Measurements from ENCODE around the gene ZNF414. TPM values are rescaled to one million over a fixed set of nuclear protein-coding genes. Genes with fewer than 3 reads are reported as not detected.

The ZNF414 gene
- total and polyA plus RNA-seq, 7 donors: 3.6 to 31.0 (median 17.1) TPM

GRCh38 chr19:8513036-8513686 lies 806 bp downstream of the ZNF414 start:
- intact Hi-C loops (cut with DNase I): no loop called here
- Histone ChIP-seq H3K27me3 (no peaks in the 10 kb centered on the region), H3K9me3 (no peaks in the 10 kb centered on the region), H3K27ac (peak overlapping the region; percentile 93 to 99 (median 98)), H3K4me3 (peak overlapping the region; percentile 11 to 82 (median 73)), H3K36me3 (peaks cover 0 to 13% (median 0%) of the 10 kb centered on the region in 4 donors), H3K4me1 (peaks cover 0 to 31% (median 27%) of the 10 kb centered on the region in 4 donors)
- DNase-seq: no peak
- TF ChIP-seq EP300 (IDR thresholded peaks at IDR 0.05) (no peak), POLR2AphosphoS5 (IDR thresholded peaks at IDR 0.05) (no peak), POLR2A (IDR thresholded peaks at IDR 0.05) (no peak)
- TF ChIP-seq, protein P1, sequence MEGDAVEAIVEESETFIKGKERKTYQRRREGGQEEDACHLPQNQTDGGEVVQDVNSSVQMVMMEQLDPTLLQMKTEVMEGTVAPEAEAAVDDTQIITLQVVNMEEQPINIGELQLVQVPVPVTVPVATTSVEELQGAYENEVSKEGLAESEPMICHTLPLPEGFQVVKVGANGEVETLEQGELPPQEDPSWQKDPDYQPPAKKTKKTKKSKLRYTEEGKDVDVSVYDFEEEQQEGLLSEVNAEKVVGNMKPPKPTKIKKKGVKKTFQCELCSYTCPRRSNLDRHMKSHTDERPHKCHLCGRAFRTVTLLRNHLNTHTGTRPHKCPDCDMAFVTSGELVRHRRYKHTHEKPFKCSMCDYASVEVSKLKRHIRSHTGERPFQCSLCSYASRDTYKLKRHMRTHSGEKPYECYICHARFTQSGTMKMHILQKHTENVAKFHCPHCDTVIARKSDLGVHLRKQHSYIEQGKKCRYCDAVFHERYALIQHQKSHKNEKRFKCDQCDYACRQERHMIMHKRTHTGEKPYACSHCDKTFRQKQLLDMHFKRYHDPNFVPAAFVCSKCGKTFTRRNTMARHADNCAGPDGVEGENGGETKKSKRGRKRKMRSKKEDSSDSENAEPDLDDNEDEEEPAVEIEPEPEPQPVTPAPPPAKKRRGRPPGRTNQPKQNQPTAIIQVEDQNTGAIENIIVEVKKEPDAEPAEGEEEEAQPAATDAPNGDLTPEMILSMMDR (IDR thresholded peaks at IDR 0.05): no peak
- 65 to 69% methylated on average over 19 of the region's 19 CpGs for WGBS, 2 donors

DNA sequence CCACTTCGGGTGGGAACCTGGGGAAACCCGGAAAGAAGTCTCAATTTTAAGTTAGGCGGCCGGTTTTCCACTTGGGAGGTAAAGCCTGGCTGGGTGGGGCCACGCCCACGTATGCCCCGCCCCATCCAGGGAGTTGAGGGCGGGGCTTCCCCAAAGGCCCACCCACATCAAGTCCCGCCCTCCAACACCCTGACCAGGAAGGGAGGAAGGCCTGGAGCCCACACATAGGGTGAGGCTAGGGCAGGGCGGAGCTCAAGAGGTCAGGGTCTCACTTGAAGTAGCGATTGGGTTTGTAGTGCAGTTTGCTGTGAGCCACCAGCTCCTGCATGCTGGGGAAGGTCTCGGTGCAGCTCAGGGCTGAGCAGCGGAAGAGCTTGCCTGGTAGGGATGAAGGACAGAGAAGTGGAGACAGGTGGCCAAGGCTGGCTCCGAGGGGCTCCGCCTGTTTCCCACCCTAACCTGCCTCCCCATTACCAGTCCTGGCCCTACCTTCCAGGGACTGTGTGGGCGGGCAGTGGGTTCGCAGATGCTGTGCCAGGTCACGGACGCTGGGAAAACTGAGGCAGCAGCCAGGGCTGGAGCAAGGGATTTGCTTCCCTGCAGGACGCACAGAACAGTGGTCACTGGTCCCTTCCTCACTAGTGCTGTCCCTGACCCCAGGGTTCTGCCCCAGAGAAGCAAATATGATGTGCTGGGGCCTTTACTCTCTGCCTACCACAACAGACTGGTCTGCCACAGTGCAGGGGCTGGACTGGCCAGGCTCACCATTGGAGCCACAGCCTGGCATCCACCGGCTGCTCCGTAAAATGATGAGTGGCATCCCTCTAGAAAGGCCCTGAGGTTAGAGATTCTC lies 1.6 kb downstream of the ZNF414 start:
- no peak for DNase-seq
- no peaks in the 10 kb centered on the region for H3K9me3 ChIP-seq
- 80 to 85% methylated on average over 22 of the region's 22 CpGs for WGBS, 2 donors
- peaks cover 0 to 31% (median 27%) of the 10 kb centered on the region in 4 donors for H3K4me1 ChIP-seq
- TF ChIP-seq EP300 (IDR thresholded peaks at IDR 0.05) (no peak), POLR2A (IDR thresholded peaks at IDR 0.05) (no peak), POLR2AphosphoS5 (IDR thresholded peaks at IDR 0.05) (no peak)
- TF ChIP-seq, protein P1 (IDR thresholded peaks at IDR 0.05): no peak
- peaks cover 0 to 13% (median 0%) of the 10 kb centered on the region in 4 donors for H3K36me3 ChIP-seq
- H3K4me3 ChIP-seq: no peak overlapping the region
- peak overlapping the region; percentile 93 to 99 (median 98) for H3K27ac ChIP-seq
- intact Hi-C loops (cut with DNase I): no loop called here
- no peaks in the 10 kb centered on the region for H3K27me3 ChIP-seq

- no peaks in the 10 kb centered on the region for H3K27me3 ChIP-seq
- TF ChIP-seq, protein P1 (IDR thresholded peaks at IDR 0.05): no peak
- TF ChIP-seq POLR2A (IDR thresholded peaks at IDR 0.05) (no peak), EP300 (IDR thresholded peaks at IDR 0.05) (no peak), POLR2AphosphoS5 (IDR thresholded peaks at IDR 0.05) (no peak)
- intact Hi-C loops (cut with DNase I): no loop called here
- peaks cover 0 to 13% (median 0%) of the 10 kb centered on the region in 4 donors for H3K36me3 ChIP-seq
- peaks cover 0 to 34% (median 29%) of the 10 kb centered on the region in 4 donors for H3K4me1 ChIP-seq
- H3K9me3 ChIP-seq: no peaks in the 10 kb centered on the region
- no peak overlapping the region for H3K27ac ChIP-seq
- WGBS, 2 donors: 83% methylated on average over 45 of the region's 45 CpGs
- DNase-seq: no peak
- no peak overlapping the region for H3K4me3 ChIP-seq
Observed at GRCh38 chr19:8511573-8512101, 2.3 kb downstream of the ZNF414 start.

DNA sequence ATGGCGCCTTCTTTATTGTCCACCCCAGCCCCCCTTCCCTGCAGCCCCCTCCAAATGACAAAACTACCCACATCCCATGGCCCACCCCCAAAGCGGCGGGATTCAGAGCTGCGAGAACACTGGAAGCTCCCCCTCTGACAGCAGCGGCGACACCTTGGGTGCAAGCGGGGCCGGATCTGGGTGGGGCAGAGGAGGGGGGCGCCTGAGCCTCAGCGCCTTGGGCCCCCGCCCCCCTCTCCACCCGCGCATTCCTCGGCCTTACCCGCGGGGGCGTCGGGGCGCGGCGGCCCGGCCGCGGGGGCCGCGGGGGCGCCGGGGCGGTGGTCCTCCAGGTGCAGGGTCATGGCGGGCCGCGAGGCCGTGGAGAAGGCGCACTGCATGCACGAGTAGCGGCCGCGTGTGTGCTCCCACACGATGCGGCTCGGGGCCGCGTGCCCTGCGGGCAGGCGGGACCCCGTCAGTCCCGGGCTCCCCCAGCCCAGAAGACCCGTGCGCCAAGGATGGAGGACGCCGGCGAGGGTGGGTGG lies 3.3 kb downstream of the ZNF414 start:
- DNase-seq: no peak
- H3K9me3 ChIP-seq: no peaks in the 10 kb centered on the region
- no peak for TF ChIP-seq POLR2A (IDR thresholded peaks at IDR 0.05)
- TF ChIP-seq EP300 (IDR thresholded peaks at IDR 0.05): no peak
- TF ChIP-seq, protein P1 (IDR thresholded peaks at IDR 0.05): no peak
- no peak for TF ChIP-seq POLR2AphosphoS5 (IDR thresholded peaks at IDR 0.05)
- intact Hi-C loops (cut with DNase I): no loop called here
- no peaks in the 10 kb centered on the region for H3K27me3 ChIP-seq
- H3K27ac ChIP-seq: no peak overlapping the region
- no peak overlapping the region for H3K4me3 ChIP-seq
- H3K36me3 ChIP-seq: peaks cover 0 to 13% (median 0%) of the 10 kb centered on the region in 4 donors
- H3K4me1 ChIP-seq: peaks cover 0 to 44% (median 36%) of the 10 kb centered on the region in 4 donors
- 90 to 92% methylated on average over 52 of the region's 52 CpGs for WGBS, 2 donors
